Vagina (tissue), 2 donors: Measurements from ENCODE around the gene RPS28.

Experiments
- POLR2A ChIP-seq, 2 donors: fragments of 450-650 bp; IDR thresholded peaks; one replicate each; pipeline ENCODE4 v1.6.1; 2017; ENCODE audit warnings: antibody characterized with exemption in 2 of 2, mild to moderate bottlenecking in 2 of 2, moderate library complexity in 2 of 2
- TF ChIP-seq, protein P1 (sequence below), 3 experiments: fragments of 450-650 bp in 2 of 3; fragments of 200-600 bp in 1 of 3; sonication (generic) in 1 of 3; IDR thresholded peaks; one replicate each; pipeline ENCODE4 v1.5.1; 2017 to 2019; ENCODE audit warnings: antibody characterized with exemption in 3 of 3, mild to moderate bottlenecking in 2 of 3, moderate library complexity in 2 of 3

- TF ChIP-seq, protein P1, sequence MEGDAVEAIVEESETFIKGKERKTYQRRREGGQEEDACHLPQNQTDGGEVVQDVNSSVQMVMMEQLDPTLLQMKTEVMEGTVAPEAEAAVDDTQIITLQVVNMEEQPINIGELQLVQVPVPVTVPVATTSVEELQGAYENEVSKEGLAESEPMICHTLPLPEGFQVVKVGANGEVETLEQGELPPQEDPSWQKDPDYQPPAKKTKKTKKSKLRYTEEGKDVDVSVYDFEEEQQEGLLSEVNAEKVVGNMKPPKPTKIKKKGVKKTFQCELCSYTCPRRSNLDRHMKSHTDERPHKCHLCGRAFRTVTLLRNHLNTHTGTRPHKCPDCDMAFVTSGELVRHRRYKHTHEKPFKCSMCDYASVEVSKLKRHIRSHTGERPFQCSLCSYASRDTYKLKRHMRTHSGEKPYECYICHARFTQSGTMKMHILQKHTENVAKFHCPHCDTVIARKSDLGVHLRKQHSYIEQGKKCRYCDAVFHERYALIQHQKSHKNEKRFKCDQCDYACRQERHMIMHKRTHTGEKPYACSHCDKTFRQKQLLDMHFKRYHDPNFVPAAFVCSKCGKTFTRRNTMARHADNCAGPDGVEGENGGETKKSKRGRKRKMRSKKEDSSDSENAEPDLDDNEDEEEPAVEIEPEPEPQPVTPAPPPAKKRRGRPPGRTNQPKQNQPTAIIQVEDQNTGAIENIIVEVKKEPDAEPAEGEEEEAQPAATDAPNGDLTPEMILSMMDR (IDR thresholded peaks at IDR 0.05): no peak
- TF ChIP-seq POLR2A (IDR thresholded peaks at IDR 0.05): no peak
Measured at GRCh38 chr19:8343483-8343844, 22.2 kb downstream of the RPS28 start.
